Omental fat pad (tissue), 4 donors: ENCODE results near the gene NMD3. TPM values are rescaled to one million over a fixed set of nuclear protein-coding genes. Genes with fewer than 3 reads are reported as not detected.

Experiments used
- ATAC-seq: fragments of 150-250 bp; one replicate; pipeline ENCODE4 v1.9.1; 2016; ENCODE audit warnings: mild to moderate bottlenecking, moderate library complexity; ENCODE audit not compliant: low FRiP score
- DNase-seq: peaks from one replicate; pipeline ENCODE4 v3.0.0-alpha.2; 2019; ENCODE audit warnings: low spot score
- CTCF ChIP-seq, 3 donors: fragments of 450-650 bp; IDR thresholded peaks; one replicate each; pipeline ENCODE4 v1.5.1; 2016 to 2017; ENCODE audit warnings: antibody characterized with exemption in 3 of 3, mild to moderate bottlenecking in 3 of 3, moderate library complexity in 2 of 3
- total RNA-seq, 4 donors: library from RNA; depleted of rRNA; stranded (reverse); fragments of >200 nt; gene quantifications; one replicate each; pipeline ENCODE4 v1.1.0, GENCODE V29; 2016

The NMD3 gene
- total RNA-seq, 4 donors from 2014 or later: 40.7 to 55.0 (median 48.3) TPM

- DNase-seq: no peak
- no peak for TF ChIP-seq CTCF (IDR thresholded peaks at IDR 0.05)
Measured at GRCh38 chr3:161265916-161266571, 44.9 kb downstream of the NMD3 start.

GRCh38 chr3:161266731-161267150 is 45.6 kb downstream of the NMD3 start:
- ATAC-seq: no peak
- DNase-seq: no peak
- no peak for TF ChIP-seq CTCF (IDR thresholded peaks at IDR 0.05)

More at GRCh38 chr3:161265916-161266571, 44.9 kb downstream of the NMD3 start:
- no peak for ATAC-seq

- DNase-seq (no peak), ATAC-seq (no peak)
- TF ChIP-seq CTCF (IDR thresholded peaks at IDR 0.05): no peak
Measured at GRCh38 chr3:161267646-161268045, 46.5 kb downstream of the NMD3 start.

- ATAC-seq (no peak), DNase-seq (no peak)
Measured at GRCh38 chr3:161268601-161269000, 47.5 kb downstream of the NMD3 start.

GRCh38 chr3:161270991-161271390 is 49.9 kb downstream of the NMD3 start:
- TF ChIP-seq CTCF (IDR thresholded peaks at IDR 0.05): no peak
- DNase-seq (no peak), ATAC-seq (no peak)

More at GRCh38 chr3:161268601-161269000, 47.5 kb downstream of the NMD3 start:
- TF ChIP-seq CTCF (IDR thresholded peaks at IDR 0.05): no peak

- no peak for DNase-seq
- TF ChIP-seq CTCF (IDR thresholded peaks at IDR 0.05): no peak
- ATAC-seq: no peak
Measured at GRCh38 chr3:161271646-161272045, 50.5 kb downstream of the NMD3 start.

- ATAC-seq (no peak), DNase-seq (no peak)
- TF ChIP-seq CTCF (IDR thresholded peaks at IDR 0.05): no peak
Measured at GRCh38 chr3:161272524-161272923, 51.4 kb downstream of the NMD3 start.
